Caco-2 (cell line): Measurements from ENCODE around the gene ABCA9. TPM values are rescaled to one million over a fixed set of nuclear protein-coding genes. Genes with fewer than 3 reads are reported as not detected.
"Not testable (repeated sequence)": the region's sequence is repeated elsewhere in the genome, so short reads cannot be mapped to it uniquely, and the experiment has no call there.

Source experiments
- BruUV-seq: library from RNA; stranded (reverse); fragments of 400-500 nt; replicated peaks from 2 replicates; lab custom pipeline; 2021; lab: Mats Ljungman, UMichigan
- CTCF ChIA-PET: fragments of 300-600 bp; sonication (Branson Sonifier 250); formaldehyde crosslinking; loops from one replicate; lab custom pipeline; 2022; ENCODE audit warnings: antibody characterized with exemption; lab: Charles Lee
- POLR2A ChIA-PET: fragments of 300-600 bp; sonication (Branson Sonifier 250); formaldehyde crosslinking; loops from one replicate; lab custom pipeline; 2022; ENCODE audit warnings: antibody characterized with exemption; lab: Charles Lee
- DNase-seq, 2 experiments: peaks; one replicate each; pipeline versions ENCODE4 v3.0.0 to v3.0.0-alpha.2; 2020 to 2022
- H3K27me3 ChIP-seq: replicated peaks from 2 replicates; pipeline ENCODE4 v1.6.0; 2011; ENCODE audit warnings: low read length; ENCODE audit not compliant: control insufficient read depth, insufficient read depth
- H3K36me3 ChIP-seq: 2 replicates; pipeline ENCODE4 v1.5.1; 2011; ENCODE audit warnings: low read length; ENCODE audit not compliant: control insufficient read depth, insufficient read depth
- H3K4me1 ChIP-seq: fragments of 250-450 bp; sonication (Bioruptor Pico); 2 replicates; pipeline ENCODE4 v1.5.1; 2020; ENCODE audit warnings: mild to moderate bottlenecking
- H3K4me3 ChIP-seq: 2 replicates; pipeline ENCODE4 v1.5.1; 2011; ENCODE audit warnings: low read depth, mild to moderate bottlenecking, control low read depth, low read length
- H3K9me3 ChIP-seq: fragments of 250-450 bp; sonication (Bioruptor Pico); 2 replicates; pipeline ENCODE4 v1.5.1; 2020; ENCODE audit warnings: mild to moderate bottlenecking, moderate library complexity
- H3K27ac Mint-ChIP-seq: one replicate; pipeline ENCODE4 v1.8.0; 2022; ENCODE audit warnings: mixed read lengths; ENCODE audit not compliant: unreplicated experiment
- H3K27me3 Mint-ChIP-seq: one replicate; pipeline ENCODE4 v1.8.0; 2022; ENCODE audit warnings: mixed read lengths; ENCODE audit not compliant: insufficient read depth, unreplicated experiment
- H3K36me3 Mint-ChIP-seq: one replicate; pipeline ENCODE4 v1.8.0; 2022; ENCODE audit warnings: mild to moderate bottlenecking, mixed read lengths; ENCODE audit not compliant: insufficient read depth, unreplicated experiment
- H3K4me1 Mint-ChIP-seq: one replicate; pipeline ENCODE4 v1.8.0; 2022; ENCODE audit warnings: low read depth, mixed read lengths; ENCODE audit not compliant: unreplicated experiment
- H3K4me3 Mint-ChIP-seq: one replicate; pipeline ENCODE4 v1.8.0; 2022; ENCODE audit warnings: mild to moderate bottlenecking, moderate library complexity, mixed read lengths; ENCODE audit not compliant: unreplicated experiment
- H3K9me3 Mint-ChIP-seq: one replicate; pipeline ENCODE4 v1.8.0; 2022; ENCODE audit warnings: mixed read lengths; ENCODE audit not compliant: unreplicated experiment
- CTCF ChIP-seq, 2 experiments: fragments of 200-600 bp in 1 of 2; IDR thresholded peaks; 1 replicate in 1 of 2; 2 replicates in 1 of 2; pipeline versions ENCODE4 v1.5.1 to v1.8.0; 2011 to 2022; ENCODE audit warnings: antibody characterized with exemption in 1 of 2, control low read depth in 1 of 2, inconsistent platforms in 1 of 2, low read depth in 1 of 2, low read length in 1 of 2, mild to moderate bottlenecking in 1 of 2, moderate library complexity in 1 of 2; ENCODE audit not compliant: insufficient read depth in 1 of 2, severe bottlenecking in 1 of 2, unreplicated experiment in 1 of 2
- intact Hi-C: fragments of 100-400 bp; cut with micrococcal nuclease; formaldehyde crosslinking; loops from one replicate; pipeline ENCODE4 v1.10.0; 2022; ENCODE audit not compliant: unreplicated experiment
- total RNA-seq: library from RNA; stranded (reverse); gene quantifications from 2 replicates; pipeline ENCODE4 v1.2.3, GENCODE V29; 2022

ABCA9 gene
- total RNA-seq, 1 experiment from 2014 or later, result 0.27 TPM

- H3K9me3 ChIP-seq, result peaks cover 8% of the 10 kb centered on the region; the same call in 1 of the 2 replicates
- ChIA-PET CTCF (no interaction called here), POLR2A (no interaction called here)
- no peaks in the 10 kb centered on the region for H3K27me3 ChIP-seq
- Mint-ChIP-seq H3K27ac (no peak overlapping the region), H3K4me1 (peaks cover 6% of the 10 kb centered on the region), H3K4me3 (no peak overlapping the region), H3K36me3 (no peaks in the 10 kb centered on the region), H3K9me3 (peaks cover 6% of the 10 kb centered on the region), H3K27me3 (no peaks in the 10 kb centered on the region)
- no peaks in the 10 kb centered on the region for H3K36me3 ChIP-seq
- TF ChIP-seq CTCF (IDR thresholded peaks at IDR 0.05; ENCODE audit: insufficient read depth in 1 of 2, low read depth in 1 of 2, low read length in 1 of 2, severe bottlenecking in 1 of 2, unreplicated experiment in 1 of 2), result no peak
- BruUV-seq, result no TSS peak
- H3K4me1 ChIP-seq, result peaks cover 8% of the 10 kb centered on the region
- DNase-seq, result no peak
- no peak overlapping the region for H3K4me3 ChIP-seq
- intact Hi-C loops, result no loop called here
Measured at GRCh38 chr17:69082696-69083095, 22.0 kb upstream of the ABCA9 start.

GRCh38 chr17:69078864-69079263 lies 18.1 kb upstream of the ABCA9 start:
- no TSS peak for BruUV-seq
- Histone ChIP-seq H3K9me3 (peaks cover 17% of the 10 kb centered on the region; the same call in 1 of the 2 replicates), H3K4me3 (no peak overlapping the region), H3K4me1 (peaks cover 8% of the 10 kb centered on the region), H3K27me3 (no peaks in the 10 kb centered on the region), H3K36me3 (no peaks in the 10 kb centered on the region)
- no peak overlapping the region for H3K27ac Mint-ChIP-seq
- DNase-seq, result no peak
- H3K36me3 Mint-ChIP-seq, result peaks cover 6% of the 10 kb centered on the region
- POLR2A ChIA-PET, result no interaction called here
- peaks cover 11% of the 10 kb centered on the region for H3K9me3 Mint-ChIP-seq
- CTCF ChIA-PET, result no interaction called here
- H3K4me1 Mint-ChIP-seq, result peaks cover 6% of the 10 kb centered on the region
- H3K4me3 Mint-ChIP-seq, result no peak overlapping the region
- TF ChIP-seq CTCF (IDR thresholded peaks at IDR 0.05; ENCODE audit: insufficient read depth in 1 of 2, low read depth in 1 of 2, low read length in 1 of 2, severe bottlenecking in 1 of 2, unreplicated experiment in 1 of 2), result no peak
- H3K27me3 Mint-ChIP-seq, result no peaks in the 10 kb centered on the region
- intact Hi-C loops, result no loop called here

- CTCF ChIA-PET, result no interaction called here
- BruUV-seq, result no TSS peak
Measured at GRCh38 chr17:69075823-69076222, 15.1 kb upstream of the ABCA9 start.

GRCh38 chr17:69073392-69073791 lies 12.7 kb upstream of the ABCA9 start:
- peaks cover 21% of the 10 kb centered on the region for H3K9me3 Mint-ChIP-seq
- POLR2A ChIA-PET, H3K27me3 ChIP-seq, H3K36me3 ChIP-seq, DNase-seq, BruUV-seq, H3K27me3 Mint-ChIP-seq, H3K4me3 ChIP-seq, CTCF ChIA-PET: not testable (repeated sequence)
- peaks cover 12% of the 10 kb centered on the region for H3K36me3 Mint-ChIP-seq
- H3K27ac Mint-ChIP-seq, result peak overlapping the region; percentile 68
- peaks cover 11% of the 10 kb centered on the region; the same call in 1 of the 2 replicates for H3K9me3 ChIP-seq
- intact Hi-C loops, result loop anchor here (1.0 kb wide), 1 partner anchor 26 kb away; no protein-coding TSS in a partner anchor
- H3K4me1 ChIP-seq, result peaks cover 31% of the 10 kb centered on the region
- H3K4me3 Mint-ChIP-seq, result peak overlapping the region; percentile 17
- H3K4me1 Mint-ChIP-seq, result peaks cover 27% of the 10 kb centered on the region

More at GRCh38 chr17:69075823-69076222, 15.1 kb upstream of the ABCA9 start:
- H3K27ac Mint-ChIP-seq, result no peak overlapping the region
- no peaks in the 10 kb centered on the region for H3K27me3 ChIP-seq
- peaks cover 21% of the 10 kb centered on the region for H3K9me3 Mint-ChIP-seq
- H3K4me3 ChIP-seq, result no peak overlapping the region
- no peak for DNase-seq
- H3K36me3 Mint-ChIP-seq, result peaks cover 12% of the 10 kb centered on the region
- TF ChIP-seq CTCF (IDR thresholded peaks at IDR 0.05; ENCODE audit: insufficient read depth in 1 of 2, low read depth in 1 of 2, low read length in 1 of 2, severe bottlenecking in 1 of 2, unreplicated experiment in 1 of 2), result no peak
- no peaks in the 10 kb centered on the region for H3K36me3 ChIP-seq
- peaks cover 34% of the 10 kb centered on the region for H3K4me1 ChIP-seq
- peaks cover 9% of the 10 kb centered on the region; the same call in 1 of the 2 replicates for H3K9me3 ChIP-seq
- intact Hi-C loops, result no loop called here
- H3K4me3 Mint-ChIP-seq, result no peak overlapping the region
- H3K27me3 Mint-ChIP-seq, result no peaks in the 10 kb centered on the region
- POLR2A ChIA-PET, result no interaction called here
- H3K4me1 Mint-ChIP-seq, result peaks cover 34% of the 10 kb centered on the region

- BruUV-seq, H3K27me3 ChIP-seq, H3K27me3 Mint-ChIP-seq, H3K36me3 ChIP-seq, H3K4me3 ChIP-seq, CTCF ChIA-PET, POLR2A ChIA-PET: not testable (repeated sequence)
- peaks cover 11% of the 10 kb centered on the region; the same call in 1 of the 2 replicates for H3K9me3 ChIP-seq
- intact Hi-C loops, result loop anchor here (1.0 kb wide), 2 partner anchors 26 to 147 kb away; no protein-coding TSS in a partner anchor
- peak overlapping the region; percentile 68 for H3K27ac Mint-ChIP-seq
- peaks cover 21% of the 10 kb centered on the region for H3K9me3 Mint-ChIP-seq
- peaks cover 12% of the 10 kb centered on the region for H3K36me3 Mint-ChIP-seq
- H3K4me1 Mint-ChIP-seq, result peaks cover 27% of the 10 kb centered on the region
- H3K4me1 ChIP-seq, result peaks cover 31% of the 10 kb centered on the region
- H3K4me3 Mint-ChIP-seq, result peak overlapping the region; percentile 17
- DNase-seq, result peak in 1 of 2 experiments; percentile 41
Measured at GRCh38 chr17:69072803-69073256, 12.1 kb upstream of the ABCA9 start.
